H1 (cell line): ENCODE results near the gene RSRC2. TPM values are rescaled to one million over a fixed set of nuclear protein-coding genes. Genes with fewer than 3 reads are reported as not detected.

ENCODE experiments used
- CHD7 ChIP-seq: fragments of 300-600 bp; sonication (generic); IDR thresholded peaks from 2 replicates; pipeline ENCODE4 v1.7.1; 2012; ENCODE audit warnings: low read length, moderate library complexity, mild to moderate bottlenecking, inconsistent platforms; ENCODE audit not compliant: insufficient replicate concordance
- POU5F1 ChIP-seq: IDR thresholded peaks from 2 replicates; pipeline ENCODE4 v1.6.1; 2011; ENCODE audit warnings: low read depth, mild to moderate bottlenecking, low read length, moderate library complexity
- RAD21 ChIP-seq, 2 experiments: IDR thresholded peaks in 1 of 2; conservative IDR thresholded peaks in 1 of 2; 2 replicates each; pipeline ENCODE4 v1.6.1; 2011; ENCODE audit warnings: low read depth in 2 of 2, low read length in 2 of 2, improper control_type of control experiment in 1 of 2, inconsistent platforms in 1 of 2, mild to moderate bottlenecking in 1 of 2, moderate library complexity in 1 of 2
- polyA plus RNA-seq, 7 experiments: library from polyadenylated mRNA; depleted of rRNA in 3 of 7; stranded (reverse) in 5 of 7; unstranded in 2 of 7; fragments of >200 nt in 5 of 7; fragments of 200-250 nt in 2 of 7; gene quantifications; 1 replicate in 5 of 7; 2 replicates in 1 of 7; 4 replicates in 1 of 7; pipeline versions ENCODE4 v1.2.1 to v1.2.3, GENCODE V29; 2011 to 2013; ENCODE audit warnings: missing spikeins in 2 of 7, mixed read lengths in 2 of 7
- total RNA-seq: library from RNA; stranded (reverse); fragmentation: NEBNext Ultra II Directional; extraction: Animal tissue kit (Norgen Biotek cat#: 25700); gene quantifications from 2 replicates; pipeline ENCODE4 v1.2.1, GENCODE V29; 2021

Gene RSRC2
- total and polyA plus RNA-seq, 2 of the 8 experiments (the other 6 are each of a cell fraction or from before 2014, with no cell fraction given): 15.9 to 71.4 TPM

GRCh38 chr12:122460061-122460460, 66.7 kb downstream of the RSRC2 start (continued):
- TF ChIP-seq CHD7: no peak
- TF ChIP-seq POU5F1: no peak
- no peak for TF ChIP-seq RAD21 (IDR thresholded peaks at IDR 0.05 in 1 of 2, conservative IDR thresholded peaks at IDR 0.05 in 1 of 2; ENCODE audit: low read depth in 2 of 2, low read length in 2 of 2)
- TF ChIP-seq, all 59 proteins: peak for 0
